NCI-H2029 treated with DMSO at 0.1 percent for 48 hours (cell line): ENCODE data around the gene GPR85.
"Not testable (repeated sequence)": the region's sequence is repeated elsewhere in the genome, so short reads cannot be mapped to it uniquely, and the experiment has no call there.

Source experiments
- DNase-seq: peaks from one replicate; lab custom pipeline; 2025; lab: John Stamatoyannopoulos, UW

GPR85 gene

GRCh38 chr7:113086431-113086888 lies at the start of gene GPR85:
Gene GPR85 (minus strand): TSS chr7:113086827. CDS start chr7:113084721, 2,106 bp downstream.
- no peak for DNase-seq

GRCh38 chr7:113134025-113134424 lies 47.4 kb upstream of the GPR85 start:
- no peak for DNase-seq

- DNase-seq = no peak
Measured at GRCh38 chr7:113131367-113131766, 44.7 kb upstream of the GPR85 start.

- no peak for DNase-seq
Measured at GRCh38 chr7:113128031-113128430, 41.4 kb upstream of the GPR85 start.

- no peak for DNase-seq
Measured at GRCh38 chr7:113125728-113126127, 39.1 kb upstream of the GPR85 start.

GRCh38 chr7:113122744-113123143 lies 36.1 kb upstream of the GPR85 start:
- no peak for DNase-seq

- no peak for DNase-seq
Measured at GRCh38 chr7:113120647-113121046, 34.0 kb upstream of the GPR85 start.

GRCh38 chr7:113119429-113119828 lies 32.8 kb upstream of the GPR85 start:
- no peak for DNase-seq

GRCh38 chr7:113118074-113118959 lies 31.7 kb upstream of the GPR85 start, which contains the start of gene SMIM30:
Gene SMIM30 (minus strand): TSS chr7:113118554. CDS start chr7:113117578, 976 bp downstream.
- peak; percentile 53 for DNase-seq

- DNase-seq = not testable (repeated sequence)
Measured at GRCh38 chr7:113117374-113117774, 30.7 kb upstream of the GPR85 start.

GRCh38 chr7:113113912-113114311 lies 27.3 kb upstream of the GPR85 start:
- DNase-seq = no peak

- no peak for DNase-seq
Measured at GRCh38 chr7:113109718-113110117, 23.1 kb upstream of the GPR85 start.

GRCh38 chr7:113100121-113100603 lies 13.5 kb upstream of the GPR85 start:
- no peak for DNase-seq

- DNase-seq = no peak
Measured at GRCh38 chr7:113099284-113099919, 12.8 kb upstream of the GPR85 start.

GRCh38 chr7:113094517-113095249 lies 8.1 kb upstream of the GPR85 start:
- DNase-seq = no peak

GRCh38 chr7:113093561-113093960 lies 6.9 kb upstream of the GPR85 start:
- no peak for DNase-seq

GRCh38 chr7:113092762-113093161 lies 6.1 kb upstream of the GPR85 start:
- DNase-seq = no peak

- no peak for DNase-seq
Measured at GRCh38 chr7:113087071-113087998, 708 bp upstream of the GPR85 start.

GRCh38 chr7:113085781-113086390 lies 741 bp downstream of the GPR85 start:
- no peak for DNase-seq

GRCh38 chr7:113084496-113085172 lies 2.0 kb downstream of the GPR85 start:
- DNase-seq = no peak
